ENCODE measurements around the gene CTXND1.

DNA sequence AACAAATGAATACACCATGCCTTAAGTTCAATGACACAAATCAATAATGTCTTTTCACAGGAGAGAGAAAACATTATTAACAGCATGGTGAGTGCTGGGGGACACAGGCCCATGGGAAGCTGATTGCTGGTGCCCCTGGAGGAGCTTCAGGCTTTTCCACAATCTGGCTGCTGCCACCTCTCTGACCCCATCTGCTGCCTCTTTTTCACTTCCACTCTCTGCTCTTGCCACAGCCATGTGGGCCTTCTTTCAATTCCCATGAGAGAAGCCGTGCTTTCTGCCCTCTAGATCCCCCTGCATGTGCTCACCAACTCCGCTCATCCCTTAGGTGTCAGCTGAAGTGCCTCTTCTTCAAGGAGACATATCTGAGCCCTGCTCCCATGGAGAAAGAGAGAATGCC, 21.0 kb upstream of the CTXND1 start:
- TF ChIP-seq POLR2A (IDR thresholded peaks at IDR 0.05) = no peak
- TF ChIP-seq, protein P1, sequence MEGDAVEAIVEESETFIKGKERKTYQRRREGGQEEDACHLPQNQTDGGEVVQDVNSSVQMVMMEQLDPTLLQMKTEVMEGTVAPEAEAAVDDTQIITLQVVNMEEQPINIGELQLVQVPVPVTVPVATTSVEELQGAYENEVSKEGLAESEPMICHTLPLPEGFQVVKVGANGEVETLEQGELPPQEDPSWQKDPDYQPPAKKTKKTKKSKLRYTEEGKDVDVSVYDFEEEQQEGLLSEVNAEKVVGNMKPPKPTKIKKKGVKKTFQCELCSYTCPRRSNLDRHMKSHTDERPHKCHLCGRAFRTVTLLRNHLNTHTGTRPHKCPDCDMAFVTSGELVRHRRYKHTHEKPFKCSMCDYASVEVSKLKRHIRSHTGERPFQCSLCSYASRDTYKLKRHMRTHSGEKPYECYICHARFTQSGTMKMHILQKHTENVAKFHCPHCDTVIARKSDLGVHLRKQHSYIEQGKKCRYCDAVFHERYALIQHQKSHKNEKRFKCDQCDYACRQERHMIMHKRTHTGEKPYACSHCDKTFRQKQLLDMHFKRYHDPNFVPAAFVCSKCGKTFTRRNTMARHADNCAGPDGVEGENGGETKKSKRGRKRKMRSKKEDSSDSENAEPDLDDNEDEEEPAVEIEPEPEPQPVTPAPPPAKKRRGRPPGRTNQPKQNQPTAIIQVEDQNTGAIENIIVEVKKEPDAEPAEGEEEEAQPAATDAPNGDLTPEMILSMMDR (IDR thresholded peaks at IDR 0.05) = no peak

Measured in uterus (tissue), 2 donors.